K562 (cell line): ENCODE results near the gene MID1IP1. TPM values are rescaled to one million over a fixed set of nuclear protein-coding genes. Genes with fewer than 3 reads are reported as not detected.

ENCODE experiments used
- ATAC-seq: fragments of 200-7000 bp; cut with Tn5 transposase; 3 replicates; pipeline ENCODE4 v1.9.1; 2020; ENCODE audit warnings: moderate library complexity
- BruUV-seq: library from RNA; stranded (reverse); fragments of 400-500 nt; replicated peaks from 2 replicates; lab custom pipeline; 2021; lab: Mats Ljungman, UMichigan
- CTCF ChIA-PET: fragments of 300-600 bp; formaldehyde crosslinking; extraction: SDS; loops from one replicate; lab custom pipeline; 2021; ENCODE audit warnings: low intra/inter-chr PET ratio; lab: Yijun Ruan, JAX
- POLR2A ChIA-PET: fragments of 300-600, 350-650 bp; sonication (Branson Sonifier 250); formaldehyde crosslinking; extraction: SDS; loops from one replicate; lab custom pipeline; 2021; ENCODE audit warnings: antibody characterized with exemption, inconsistent platforms; lab: Yijun Ruan, JAX
- DNase-seq, 4 experiments: peaks; one replicate each; pipeline versions ENCODE4 v3.0.0 to v3.0.0-alpha.2; 2011 to 2018; ENCODE audit warnings: low spot score in 3 of 4, mixed read lengths in 3 of 4; ENCODE audit errors: extremely low read depth in 1 of 4
- FAIRE-seq: peaks from 2 replicates; lab custom pipeline; 2011; peaks lifted over from hg19 to GRCh38; lab: Jason Lieb, UNC
- H2AFZ ChIP-seq: 2 replicates; pipeline ENCODE4 v1.6.0; 2011; ENCODE audit warnings: low read depth, low read length, control low read depth, inconsistent platforms
- H3K27ac ChIP-seq: fragments of 200-600 bp; 3 replicates; pipeline ENCODE4 v1.8.0; 2011; ENCODE audit warnings: low read depth, mild to moderate bottlenecking, control low read depth, inconsistent platforms, low read length, moderate library complexity, mixed read lengths; ENCODE audit errors: extremely low read depth
- H3K27me3 ChIP-seq, 2 experiments: fragments of 300-600 bp in 1 of 2; 2 replicates in 1 of 2; 3 replicates in 1 of 2; pipeline versions ENCODE4 v1.6.0 to v1.8.0; 2011; ENCODE audit warnings: inconsistent platforms in 2 of 2, low read length in 2 of 2, mild to moderate bottlenecking in 1 of 2, mixed read lengths in 1 of 2, moderate library complexity in 1 of 2; ENCODE audit not compliant: control insufficient read depth in 2 of 2, insufficient read depth in 2 of 2
- H3K36me3 ChIP-seq: fragments of 300-600 bp; 3 replicates; pipeline ENCODE4 v1.8.0; 2011; ENCODE audit warnings: mild to moderate bottlenecking, low read length, inconsistent platforms; ENCODE audit not compliant: control insufficient read depth, insufficient read depth
- H3K4me1 ChIP-seq, 2 experiments: fragments of 200-600 bp in 1 of 2; replicated peaks in 1 of 2; 2 replicates in 1 of 2; 3 replicates in 1 of 2; pipeline versions ENCODE4 v1.5.1 to v1.8.0; 2011; ENCODE audit warnings: inconsistent platforms in 2 of 2, low read length in 2 of 2, mild to moderate bottlenecking in 1 of 2, mixed read lengths in 1 of 2, moderate library complexity in 1 of 2; ENCODE audit not compliant: control insufficient read depth in 2 of 2, insufficient read depth in 2 of 2
- H3K4me2 ChIP-seq: 2 replicates; pipeline ENCODE4 v1.6.1; 2011; ENCODE audit warnings: low read length, control low read depth, inconsistent platforms, mixed read lengths; ENCODE audit not compliant: insufficient read depth
- H3K4me3 ChIP-seq: fragments of 200-600 bp; sonication (generic), shearing (Covaris generic); 2 replicates; pipeline ENCODE4 v1.5.1; 2016; ENCODE audit warnings: control low read depth, inconsistent platforms
- H3K79me2 ChIP-seq: fragments of 200-600 bp; 3 replicates; pipeline ENCODE4 v1.8.0; 2011; ENCODE audit warnings: low read length, inconsistent platforms; ENCODE audit not compliant: control insufficient read depth, insufficient read depth
- H3K9ac ChIP-seq, 2 experiments: 2 replicates each; pipeline versions ENCODE4 v1.6.0 to v1.6.1; 2011; ENCODE audit warnings: low read depth in 2 of 2, low read length in 2 of 2, control low read depth in 1 of 2, inconsistent platforms in 1 of 2, mild to moderate bottlenecking in 1 of 2, mixed read lengths in 1 of 2; ENCODE audit not compliant: insufficient read depth in 1 of 2
- H3K9me1 ChIP-seq: one replicate; pipeline ENCODE4 v1.6.0; 2011; ENCODE audit warnings: inconsistent platforms, mild to moderate bottlenecking, low read length, moderate library complexity; ENCODE audit not compliant: control insufficient read depth, insufficient read depth
- H3K9me3 ChIP-seq: replicated peaks from 2 replicates; pipeline ENCODE4 v1.5.1; 2011; ENCODE audit warnings: low read depth, low read length, inconsistent platforms; ENCODE audit not compliant: control insufficient read depth, insufficient read depth
- H4K20me1 ChIP-seq: replicated peaks from 2 replicates; pipeline ENCODE4 v1.6.1; 2011; ENCODE audit warnings: low read length, inconsistent platforms, mixed read lengths; ENCODE audit not compliant: control insufficient read depth, insufficient read depth
- CBFA2T2 ChIP-seq: fragments of 450-650 bp; conservative IDR thresholded peaks from 2 replicates; pipeline ENCODE4 v1.6.1; 2017; ENCODE audit warnings: mild to moderate bottlenecking
- CCAR2 ChIP-seq: fragments of 200-400 bp; formaldehyde crosslinking; IDR thresholded peaks from 2 replicates; pipeline ENCODE4 v1.6.1; 2017; ENCODE audit warnings: mild to moderate bottlenecking, low read depth, low read length
- DPF2 ChIP-seq: fragments of 450-650 bp; IDR thresholded peaks from 2 replicates; pipeline ENCODE4 v1.6.1; 2016
- FOXK1 ChIP-seq: sonication (generic); formaldehyde crosslinking; IDR thresholded peaks from 2 replicates; pipeline ENCODE4 v1.8.0; 2022; ENCODE audit warnings: missing genetic modification reagents, mild to moderate bottlenecking, borderline replicate concordance
- NCOA4 ChIP-seq: fragments of 450-650 bp; IDR thresholded peaks from 2 replicates; pipeline ENCODE4 v1.6.1; 2018; ENCODE audit warnings: mild to moderate bottlenecking; ENCODE audit not compliant: partially characterized antibody
- POLR2A ChIP-seq: fragments of 450-650 bp; conservative IDR thresholded peaks from 2 replicates; pipeline ENCODE4 v1.6.1; 2016
- PTTG1 ChIP-seq: fragments of 450-650 bp; IDR thresholded peaks from 2 replicates; pipeline ENCODE4 v1.6.1; 2016; ENCODE audit warnings: low read depth, mild to moderate bottlenecking, missing genetic modification characterization, missing compliant biosample characterization
- SMAD4 ChIP-seq: fragments of 250-450 bp; sonication (Bioruptor Pico); conservative IDR thresholded peaks from 2 replicates; pipeline ENCODE4 v1.8.0; 2021; ENCODE audit warnings: inconsistent platforms, mild to moderate bottlenecking, moderate library complexity
- TAF9B ChIP-seq: fragments of 450-650 bp; IDR thresholded peaks from 2 replicates; pipeline ENCODE4 v1.6.1; 2018; ENCODE audit warnings: mild to moderate bottlenecking; ENCODE audit not compliant: partially characterized antibody
- TSHZ1 ChIP-seq: fragments of 250-450 bp; sonication (Bioruptor Pico); IDR thresholded peaks from 2 replicates; pipeline ENCODE4 v1.4.0; 2020; ENCODE audit warnings: mild to moderate bottlenecking, moderate library complexity
- ZNF347 ChIP-seq: fragments of 450-650 bp; formaldehyde crosslinking; IDR thresholded peaks from 2 replicates; pipeline ENCODE4 v1.4.0; 2020; ENCODE audit warnings: low read depth, mild to moderate bottlenecking, moderate library complexity
- ZNF395 ChIP-seq: fragments of 200-800 bp; sonication (Bioruptor generic); IDR thresholded peaks from 2 replicates; pipeline ENCODE4 v1.6.1; 2017; ENCODE audit warnings: missing genetic modification characterization, missing compliant biosample characterization
- WGBS: fragments of 100-300 bp; shearing (Covaris generic); methylation state at CpG from one replicate; pipeline ENCODE4 v1.1.6; 2016; ENCODE audit warnings: low coverage, mixed read lengths; ENCODE audit not compliant: insufficient coverage; ENCODE audit errors: missing lambda C conversion rate; 5-methylcytosine and 5-hydroxymethylcytosine counted together
- in situ Hi-C: fragments of 300-500 bp; cut with MboI; formaldehyde crosslinking; loops from 4 replicates; pipeline ENCODE4 v1.15.0; 2018; ENCODE audit warnings: inconsistent platforms, mixed read lengths
- intact Hi-C: fragments of 100-400 bp; cut with micrococcal nuclease; formaldehyde crosslinking; loops from 2 replicates; pipeline ENCODE4 v1.14.2; 2022
- polyA plus RNA-seq, 8 experiments: library from polyadenylated mRNA; depleted of rRNA in 4 of 8; stranded (reverse) in 5 of 8; unstranded in 3 of 8; fragments of >200 nt; fragmentation: Nextera tagmentation in 2 of 8; fragmentation: Illumina TruSeq in 1 of 8; extraction: Ambion mirVana in 2 of 8; extraction: Trizol in 1 of 8; gene quantifications; 2 replicates each; pipeline versions ENCODE4 v1.2.1 to v1.2.3, GENCODE V29; 2011 to 2014; ENCODE audit warnings: inconsistent platforms in 1 of 8, missing spikeins in 1 of 8
- total RNA-seq, 7 experiments: library from RNA; depleted of rRNA in 6 of 7; stranded (reverse); fragments of >200 nt in 6 of 7; fragmentation: Illumina TruSeq in 2 of 7; extraction: Trizol in 2 of 7; gene quantifications; 2 replicates each; pipeline versions ENCODE4 v1.2.1 to v1.2.3, GENCODE V29; 2011 to 2021; ENCODE audit warnings: low replicate concordance in 1 of 7

Gene MID1IP1
- total and polyA plus RNA-seq, 9 of the 15 experiments (the other 6 are each of a cell fraction or from before 2014, with no cell fraction given), result 0.51 to 102 (median 27.5) TPM

GRCh38 chrX:38819163-38819562 lies 17.9 kb downstream of the MID1IP1 start:
- intact Hi-C loops (no loop called here), in situ Hi-C loops (no loop called here)
- Histone ChIP-seq H3K4me3 (no peak overlapping the region), H2AFZ (no peak overlapping the region), H3K27ac (no peak overlapping the region), H4K20me1 (no peaks in the 10 kb centered on the region), H3K4me1 (peaks cover 0 to 16% of the 10 kb centered on the region in 2 experiments; a peak in 3 of 5 replicates), H3K79me2 (no peaks in the 10 kb centered on the region), H3K36me3 (no peaks in the 10 kb centered on the region), H3K4me2 (no peak overlapping the region), H3K27me3 (no peaks in the 10 kb centered on the region; a peak in 1 of 5 replicates), H3K9ac (no peak overlapping the region), H3K9me1 (peaks cover 3% of the 10 kb centered on the region), H3K9me3 (no peaks in the 10 kb centered on the region)
- DNase-seq, result no peak
- 25% methylated on average over 1 of the region's 1 CpG for WGBS
- no TSS peak for BruUV-seq
- POLR2A ChIA-PET, result interaction anchor here (0.6 to 1.7 kb wide), 2 partner anchors 12 to 13 kb away, joined by 3 to 5 read pairs; no protein-coding TSS in a partner anchor
- CTCF ChIA-PET, result no interaction called here
- no peak for ATAC-seq
- no peak for FAIRE-seq
- TF ChIP-seq PTTG1 (tag), result peak; percentile 75
- TF ChIP-seq TSHZ1 (CRISPR knock-in tag), result 0 out of 2 replicates have a peak, but pooled peaks have one; percentile 60
- no peak for TF ChIP-seq TAF9B
- no peak for TF ChIP-seq FOXK1
- no peak for TF ChIP-seq CCAR2
- no peak for TF ChIP-seq POLR2A
- TF ChIP-seq DPF2, result no peak
- peak; percentile 62 for TF ChIP-seq SMAD4
- TF ChIP-seq CBFA2T2, result no peak
- TF ChIP-seq ZNF347 (CRISPR knock-in tag), result no peak
- TF ChIP-seq NCOA4, result no peak
- peak; percentile 60; the same call in 1 of the 2 replicates for TF ChIP-seq ZNF395 (CRISPR knock-in tag)
